ENCODE data around the gene PDLIM7.

Gene PDLIM7

DNA sequence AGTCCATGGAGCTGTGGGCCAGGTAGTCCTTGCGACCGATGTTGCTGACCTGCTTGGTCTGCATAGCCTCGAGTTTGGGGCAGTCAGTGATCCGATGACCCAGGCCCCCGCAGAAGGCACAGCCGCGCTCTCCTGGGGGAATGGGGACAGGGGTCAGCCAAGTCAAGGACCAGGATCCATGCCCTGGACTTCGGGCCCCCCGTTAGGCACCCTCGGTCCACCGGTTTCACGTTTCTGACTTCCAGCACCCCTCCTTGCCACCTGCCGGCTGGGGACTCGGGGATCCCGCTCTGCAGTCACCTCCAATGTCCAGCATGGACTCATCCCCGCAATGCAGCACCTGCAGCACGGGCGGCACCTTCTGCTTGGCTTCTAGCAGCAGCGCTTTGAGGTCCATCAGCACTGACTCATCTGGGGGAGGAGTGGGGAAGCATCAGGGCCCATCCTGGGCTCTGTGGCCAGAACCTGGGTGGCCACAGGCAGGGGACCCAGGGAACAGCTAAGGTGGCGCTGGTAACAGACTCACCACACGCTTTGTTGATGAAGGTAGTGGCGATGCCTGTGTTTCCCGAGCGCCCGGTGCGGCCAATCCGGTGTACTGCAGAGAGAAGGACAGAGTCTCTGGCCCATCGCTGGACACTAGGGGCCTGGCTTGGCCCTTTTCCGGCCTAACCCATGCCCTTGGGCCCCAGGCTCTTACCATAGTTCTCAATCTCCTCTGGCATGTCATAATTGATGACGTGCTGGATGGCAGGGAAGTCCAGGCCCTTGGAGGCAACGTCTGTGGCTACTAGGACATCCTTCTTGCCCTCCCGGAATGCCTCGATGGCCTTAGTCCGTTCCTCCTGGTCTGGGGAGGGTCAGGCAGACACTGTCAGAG lies 14.6 kb upstream of the PDLIM7 start:
- Histone ChIP-seq H3K36me3 (ENCODE audit: insufficient read depth) (no peaks in the 10 kb centered on the region), H3K27me3 (ENCODE audit: insufficient read depth, low read depth) (no peaks in the 10 kb centered on the region), H3K4me1 (ENCODE audit: low read depth, poor library complexity, severe bottlenecking) (no peaks in the 10 kb centered on the region), H3K79me2 (ENCODE audit: insufficient read depth, low read depth) (0 out of 2 replicates have a peak, but pooled peaks cover 8% of the 10 kb centered on the region), H3K27ac (no peak overlapping the region), H3K9ac (no peak overlapping the region), H3K4me3 (IDR thresholded peaks at IDR 0.05; ENCODE audit: insufficient read depth, low read depth, low read length) (no peak overlapping the region), H3K4me2 (no peak overlapping the region), H4K20me1 (ENCODE audit: insufficient read depth) (no peaks in the 10 kb centered on the region), H2AFZ (ENCODE audit: low read depth) (no peak overlapping the region)
- TF ChIP-seq, protein P1, sequence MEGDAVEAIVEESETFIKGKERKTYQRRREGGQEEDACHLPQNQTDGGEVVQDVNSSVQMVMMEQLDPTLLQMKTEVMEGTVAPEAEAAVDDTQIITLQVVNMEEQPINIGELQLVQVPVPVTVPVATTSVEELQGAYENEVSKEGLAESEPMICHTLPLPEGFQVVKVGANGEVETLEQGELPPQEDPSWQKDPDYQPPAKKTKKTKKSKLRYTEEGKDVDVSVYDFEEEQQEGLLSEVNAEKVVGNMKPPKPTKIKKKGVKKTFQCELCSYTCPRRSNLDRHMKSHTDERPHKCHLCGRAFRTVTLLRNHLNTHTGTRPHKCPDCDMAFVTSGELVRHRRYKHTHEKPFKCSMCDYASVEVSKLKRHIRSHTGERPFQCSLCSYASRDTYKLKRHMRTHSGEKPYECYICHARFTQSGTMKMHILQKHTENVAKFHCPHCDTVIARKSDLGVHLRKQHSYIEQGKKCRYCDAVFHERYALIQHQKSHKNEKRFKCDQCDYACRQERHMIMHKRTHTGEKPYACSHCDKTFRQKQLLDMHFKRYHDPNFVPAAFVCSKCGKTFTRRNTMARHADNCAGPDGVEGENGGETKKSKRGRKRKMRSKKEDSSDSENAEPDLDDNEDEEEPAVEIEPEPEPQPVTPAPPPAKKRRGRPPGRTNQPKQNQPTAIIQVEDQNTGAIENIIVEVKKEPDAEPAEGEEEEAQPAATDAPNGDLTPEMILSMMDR (conservative IDR thresholded peaks at IDR 0.05; ENCODE audit: low read depth, low read length), result no peak

DNA sequence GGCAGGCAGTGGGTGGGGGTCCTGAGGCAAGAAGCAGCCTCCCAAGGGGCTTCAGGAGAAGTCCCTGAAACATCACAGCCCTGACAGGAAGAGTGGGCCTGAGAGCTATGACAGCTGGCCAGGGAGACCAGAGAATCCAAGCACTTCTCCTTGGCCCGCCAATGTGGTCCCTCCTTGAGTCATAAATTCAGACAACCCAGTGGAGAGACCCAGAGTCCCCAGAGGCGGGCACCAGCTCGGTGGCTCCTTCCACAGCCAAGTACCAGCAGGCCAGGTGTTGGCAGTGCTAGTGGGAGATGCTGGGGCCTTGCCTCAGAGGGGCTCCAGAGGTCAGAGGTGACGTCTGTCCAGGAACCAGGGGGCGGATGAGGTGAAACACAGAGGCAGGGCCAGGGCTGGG lies 13.8 kb upstream of the PDLIM7 start:
- Histone ChIP-seq H3K36me3 (ENCODE audit: insufficient read depth) (no peaks in the 10 kb centered on the region), H3K4me1 (ENCODE audit: low read depth, poor library complexity, severe bottlenecking) (no peaks in the 10 kb centered on the region), H2AFZ (ENCODE audit: low read depth) (no peak overlapping the region), H3K79me2 (ENCODE audit: insufficient read depth, low read depth) (0 out of 2 replicates have a peak, but pooled peaks cover 6% of the 10 kb centered on the region), H4K20me1 (ENCODE audit: insufficient read depth) (no peaks in the 10 kb centered on the region), H3K27me3 (ENCODE audit: insufficient read depth, low read depth) (no peaks in the 10 kb centered on the region), H3K4me2 (no peak overlapping the region), H3K27ac (no peak overlapping the region), H3K4me3 (IDR thresholded peaks at IDR 0.05; ENCODE audit: insufficient read depth, low read depth, low read length) (no peak overlapping the region), H3K9ac (no peak overlapping the region)
- TF ChIP-seq, protein P1 (conservative IDR thresholded peaks at IDR 0.05; ENCODE audit: low read depth, low read length), result no peak

DNA sequence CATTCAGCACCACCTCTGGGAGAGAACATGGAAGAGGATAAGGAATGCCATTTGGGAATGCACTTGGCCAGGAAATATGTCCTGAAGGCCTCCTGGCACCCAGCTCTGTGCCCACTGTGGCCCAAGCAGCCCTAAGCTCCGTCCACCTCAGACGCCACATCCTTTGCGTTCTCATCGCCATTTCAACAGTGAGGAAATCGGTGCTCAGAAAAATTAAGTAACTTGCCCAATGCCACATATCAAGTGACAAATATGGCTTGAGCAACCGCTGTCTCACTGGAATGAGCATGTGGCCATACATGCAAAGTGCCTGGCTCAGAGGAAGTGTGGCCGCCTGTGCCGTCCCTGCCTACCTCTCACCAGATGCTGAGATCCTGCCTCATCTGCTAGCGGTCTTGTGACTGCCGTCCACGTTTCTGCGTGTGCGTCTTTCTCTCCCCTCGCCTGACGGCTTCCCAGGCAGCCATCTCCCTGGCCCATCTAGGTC lies 13.2 kb upstream of the PDLIM7 start:
- Histone ChIP-seq H3K4me3 (IDR thresholded peaks at IDR 0.05; ENCODE audit: insufficient read depth, low read depth, low read length) (no peak overlapping the region), H3K27ac (no peak overlapping the region), H3K4me2 (no peak overlapping the region), H3K9ac (no peak overlapping the region), H4K20me1 (ENCODE audit: insufficient read depth) (no peaks in the 10 kb centered on the region), H2AFZ (ENCODE audit: low read depth) (no peak overlapping the region), H3K4me1 (ENCODE audit: low read depth, poor library complexity, severe bottlenecking) (no peaks in the 10 kb centered on the region), H3K36me3 (ENCODE audit: insufficient read depth) (no peaks in the 10 kb centered on the region), H3K79me2 (ENCODE audit: insufficient read depth, low read depth) (0 out of 2 replicates have a peak, but pooled peaks cover under 1% of the 10 kb centered on the region), H3K27me3 (ENCODE audit: insufficient read depth, low read depth) (no peaks in the 10 kb centered on the region)
- TF ChIP-seq, protein P1 (conservative IDR thresholded peaks at IDR 0.05; ENCODE audit: low read depth, low read length), result no peak

DNA sequence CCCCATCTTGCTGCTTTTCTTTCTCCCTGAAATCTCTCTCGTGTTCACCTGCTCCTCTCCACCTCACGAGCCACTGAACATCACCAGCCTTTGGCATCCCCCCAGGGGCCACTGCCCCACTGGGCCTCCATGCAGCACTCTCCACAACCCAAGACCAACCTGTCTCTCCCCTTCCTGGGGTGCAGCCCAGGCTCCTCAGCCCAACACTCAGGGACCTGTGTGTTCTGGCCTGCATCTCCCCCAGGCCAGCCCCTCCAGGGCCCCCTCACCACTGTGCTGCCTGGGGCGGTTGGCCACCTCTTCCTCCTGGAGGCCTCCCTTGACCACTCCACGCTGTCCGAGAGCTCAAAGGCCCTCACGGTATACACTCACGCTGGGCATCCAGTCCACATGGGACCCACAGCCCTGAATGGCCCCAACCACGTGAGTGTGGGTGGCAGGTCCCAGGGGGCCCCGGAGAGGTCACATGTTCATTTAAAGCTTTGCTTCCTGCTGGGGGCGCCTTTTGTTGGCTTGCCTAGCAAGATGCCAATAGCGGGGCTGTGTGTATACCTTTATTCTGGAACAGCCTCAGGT lies 12.7 kb upstream of the PDLIM7 start:
- Histone ChIP-seq H3K27me3 (ENCODE audit: insufficient read depth, low read depth) (no peaks in the 10 kb centered on the region), H3K9ac (no peak overlapping the region), H2AFZ (ENCODE audit: low read depth) (no peak overlapping the region), H3K36me3 (ENCODE audit: insufficient read depth) (no peaks in the 10 kb centered on the region), H4K20me1 (ENCODE audit: insufficient read depth) (no peaks in the 10 kb centered on the region), H3K4me2 (no peak overlapping the region), H3K27ac (no peak overlapping the region), H3K4me3 (IDR thresholded peaks at IDR 0.05; ENCODE audit: insufficient read depth, low read depth, low read length) (no peak overlapping the region), H3K4me1 (ENCODE audit: low read depth, poor library complexity, severe bottlenecking) (no peaks in the 10 kb centered on the region), H3K79me2 (ENCODE audit: insufficient read depth, low read depth) (no peaks in the 10 kb centered on the region)
- TF ChIP-seq, protein P1 (conservative IDR thresholded peaks at IDR 0.05; ENCODE audit: low read depth, low read length), result no peak
